ENCODE data around the gene KIF5C. TPM values are rescaled to one million over a fixed set of nuclear protein-coding genes. Genes with fewer than 3 reads are reported as not detected.
A peak's percentile ranks its signal among the peaks of the same experiment; 100 is the strongest.

Gene KIF5C
- total RNA-seq, 1 donor from 2014 or later: 26.8 TPM

- Mint-ChIP-seq H3K27ac (peak overlapping the region; percentile 96), H3K9me3 (ENCODE audit: low read depth) (peaks cover 5% of the 10 kb centered on the region), H3K4me1 (ENCODE audit: low read depth) (peaks cover 73% of the 10 kb centered on the region), H3K4me3 (ENCODE audit: low read depth) (no peak overlapping the region), H3K27me3 (no peaks in the 10 kb centered on the region), H3K36me3 (ENCODE audit: insufficient read depth) (peaks cover 17% of the 10 kb centered on the region)
- no peak for TF ChIP-seq CTCF (IDR thresholded peaks at IDR 0.05; ENCODE audit: unreplicated experiment)
- DNase-seq (ENCODE audit: low spot score, unreplicated experiment): no peak
Measured at GRCh38 chr2:149068996-149069888, 194.2 kb downstream of the KIF5C start.

- Mint-ChIP-seq H3K27ac (peak overlapping the region; percentile 96), H3K4me1 (ENCODE audit: low read depth) (peaks cover 73% of the 10 kb centered on the region), H3K27me3 (no peaks in the 10 kb centered on the region), H3K9me3 (ENCODE audit: low read depth) (peaks cover 5% of the 10 kb centered on the region), H3K4me3 (ENCODE audit: low read depth) (peak overlapping the region; percentile 4), H3K36me3 (ENCODE audit: insufficient read depth) (peaks cover 17% of the 10 kb centered on the region)
- TF ChIP-seq CTCF (IDR thresholded peaks at IDR 0.05; ENCODE audit: unreplicated experiment): no peak
- DNase-seq (ENCODE audit: low spot score, unreplicated experiment): no peak
Measured at GRCh38 chr2:149070681-149071320, 195.8 kb downstream of the KIF5C start.

GRCh38 chr2:149075105-149075504 is 200.1 kb downstream of the KIF5C start:
- Mint-ChIP-seq H3K4me1 (ENCODE audit: low read depth) (peaks cover 88% of the 10 kb centered on the region), H3K27ac (peak overlapping the region; percentile 94), H3K9me3 (ENCODE audit: low read depth) (no peaks in the 10 kb centered on the region), H3K27me3 (no peaks in the 10 kb centered on the region), H3K36me3 (ENCODE audit: insufficient read depth) (peaks cover 12% of the 10 kb centered on the region), H3K4me3 (ENCODE audit: low read depth) (no peak overlapping the region)
- no peak for DNase-seq (ENCODE audit: low spot score, unreplicated experiment)
- no peak for TF ChIP-seq CTCF (IDR thresholded peaks at IDR 0.05; ENCODE audit: unreplicated experiment)

- Mint-ChIP-seq H3K27me3 (no peaks in the 10 kb centered on the region), H3K27ac (peak overlapping the region; percentile 94), H3K4me1 (ENCODE audit: low read depth) (peaks cover 84% of the 10 kb centered on the region), H3K36me3 (ENCODE audit: insufficient read depth) (peaks cover 14% of the 10 kb centered on the region), H3K9me3 (ENCODE audit: low read depth) (no peaks in the 10 kb centered on the region), H3K4me3 (ENCODE audit: low read depth) (no peak overlapping the region)
- no peak for TF ChIP-seq CTCF (IDR thresholded peaks at IDR 0.05; ENCODE audit: unreplicated experiment)
- no peak for DNase-seq (ENCODE audit: low spot score, unreplicated experiment)
Measured at GRCh38 chr2:149075853-149076252, 200.8 kb downstream of the KIF5C start.

Other genes with a start within 250 kb of the KIF5C start
- 50.4 and 53.1 TPM in 2 replicates for gene EPC2, start 230.5 kb upstream of the KIF5C start, total RNA-seq
- gene LYPD6B, start 163.5 kb downstream of the KIF5C start, total RNA-seq: 140 TPM in 2 replicates

All from progenitor cell of endocrine pancreas (in vitro differentiated cells).